ENCODE data around the gene ABCB10. TPM values are rescaled to one million over a fixed set of nuclear protein-coding genes. Genes with fewer than 3 reads are reported as not detected.
"Not testable (repeated sequence)": the region's sequence is repeated elsewhere in the genome, so short reads cannot be mapped to it uniquely, and the experiment has no call there.

The ABCB10 gene
- total RNA-seq, 2 donors from 2014 or later: 14.6 to 18.1 TPM

DNA sequence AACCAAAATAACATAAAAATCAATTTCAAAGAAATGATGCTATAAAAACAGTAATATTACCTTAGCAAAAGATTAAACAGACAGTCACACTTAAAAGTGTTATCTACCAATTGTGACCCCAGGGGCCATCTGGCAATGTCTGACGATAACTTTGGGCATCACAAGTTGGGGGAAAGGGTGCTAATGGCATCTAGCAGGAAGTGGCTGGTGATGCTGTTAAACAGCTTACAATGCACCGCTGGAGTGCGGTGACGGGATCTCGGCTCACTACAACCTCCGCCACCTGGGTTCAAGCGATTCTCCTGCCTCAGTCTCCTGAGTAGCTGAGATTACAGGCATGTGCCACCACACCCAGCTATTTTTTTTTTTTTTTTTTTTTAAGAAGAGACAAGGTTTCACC, 78.0 kb downstream of the ABCB10 start:
- TF ChIP-seq, protein P1, sequence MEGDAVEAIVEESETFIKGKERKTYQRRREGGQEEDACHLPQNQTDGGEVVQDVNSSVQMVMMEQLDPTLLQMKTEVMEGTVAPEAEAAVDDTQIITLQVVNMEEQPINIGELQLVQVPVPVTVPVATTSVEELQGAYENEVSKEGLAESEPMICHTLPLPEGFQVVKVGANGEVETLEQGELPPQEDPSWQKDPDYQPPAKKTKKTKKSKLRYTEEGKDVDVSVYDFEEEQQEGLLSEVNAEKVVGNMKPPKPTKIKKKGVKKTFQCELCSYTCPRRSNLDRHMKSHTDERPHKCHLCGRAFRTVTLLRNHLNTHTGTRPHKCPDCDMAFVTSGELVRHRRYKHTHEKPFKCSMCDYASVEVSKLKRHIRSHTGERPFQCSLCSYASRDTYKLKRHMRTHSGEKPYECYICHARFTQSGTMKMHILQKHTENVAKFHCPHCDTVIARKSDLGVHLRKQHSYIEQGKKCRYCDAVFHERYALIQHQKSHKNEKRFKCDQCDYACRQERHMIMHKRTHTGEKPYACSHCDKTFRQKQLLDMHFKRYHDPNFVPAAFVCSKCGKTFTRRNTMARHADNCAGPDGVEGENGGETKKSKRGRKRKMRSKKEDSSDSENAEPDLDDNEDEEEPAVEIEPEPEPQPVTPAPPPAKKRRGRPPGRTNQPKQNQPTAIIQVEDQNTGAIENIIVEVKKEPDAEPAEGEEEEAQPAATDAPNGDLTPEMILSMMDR (conservative IDR thresholded peaks at IDR 0.05): no peak
- Mint-ChIP-seq H3K36me3 (ENCODE audit: low read depth) (peaks cover 68% of the 10 kb centered on the region), H3K4me1 (peaks cover 3% of the 10 kb centered on the region), H3K27ac (no peak overlapping the region), H3K27me3 (ENCODE audit: insufficient read depth) (no peaks in the 10 kb centered on the region), H3K9me3 (no peaks in the 10 kb centered on the region), H3K4me3 (no peak overlapping the region)
- no peak overlapping the region for H3K27ac ChIP-seq (ENCODE audit: low read depth, low read length)
- 95 to 96% methylated on average over 4 to 7 of the region's 7 CpGs for WGBS, 2 experiments (ENCODE audit: insufficient coverage in 1 of 2, insufficient read length in 1 of 2)
- no peak for DNase-seq
- H3K4me3 ChIP-seq (ENCODE audit: low read length): no peak overlapping the region
- H3K4me1 ChIP-seq (ENCODE audit: control insufficient read depth, insufficient read depth, low read length): no peaks in the 10 kb centered on the region
- no peaks in the 10 kb centered on the region for H3K9me3 ChIP-seq (ENCODE audit: control insufficient read depth, low read length)
- H3K9ac ChIP-seq (ENCODE audit: extremely low read depth, low read length, poor library complexity, severe bottlenecking): no peak overlapping the region
- peaks cover 89% of the 10 kb centered on the region for H3K36me3 ChIP-seq (ENCODE audit: control insufficient read depth, insufficient read depth, low read length)
- H3K27me3 ChIP-seq (ENCODE audit: control insufficient read depth, insufficient read depth, low read length, poor library complexity, severe bottlenecking): no peaks in the 10 kb centered on the region

DNA sequence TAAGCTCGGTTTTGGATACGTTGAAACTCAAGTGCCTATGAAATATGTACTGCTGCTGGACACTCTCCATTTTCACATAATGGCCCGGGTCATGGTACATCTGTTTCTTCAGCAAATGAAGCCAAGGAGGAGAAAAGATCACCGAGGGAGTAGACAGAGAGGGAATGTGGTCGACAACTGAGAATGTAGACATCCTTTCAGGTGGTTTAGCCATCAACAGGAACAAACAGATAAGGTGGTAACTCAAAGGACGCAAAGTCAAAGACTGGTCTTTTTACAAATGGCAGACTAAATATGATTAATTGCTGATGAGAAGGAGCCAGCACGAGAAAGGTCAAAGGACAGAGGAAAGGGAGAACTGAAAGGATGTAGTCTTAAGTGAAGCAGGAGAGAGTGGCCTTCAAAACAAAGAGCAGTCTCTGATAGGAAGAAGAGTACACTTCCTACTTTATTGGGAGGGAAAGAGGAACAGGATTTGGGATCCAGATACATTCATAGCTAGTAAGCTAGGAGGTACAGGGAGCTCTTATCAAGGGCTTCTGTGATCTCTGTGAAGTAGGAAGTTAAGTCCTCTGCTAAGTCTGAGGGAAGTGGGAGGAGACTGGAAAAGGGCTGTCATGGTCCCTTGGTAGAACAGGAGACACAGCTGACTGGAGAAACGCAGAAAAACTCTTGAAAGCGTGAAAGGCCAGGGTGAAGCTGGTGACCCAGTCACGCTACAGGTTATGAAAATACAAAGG, 78.7 kb downstream of the ABCB10 start:
- no peaks in the 10 kb centered on the region for H3K27me3 ChIP-seq (ENCODE audit: control insufficient read depth, insufficient read depth, low read length, poor library complexity, severe bottlenecking)
- Mint-ChIP-seq H3K4me1 (peaks cover 3% of the 10 kb centered on the region), H3K36me3 (ENCODE audit: low read depth) (peaks cover 67% of the 10 kb centered on the region), H3K9me3 (no peaks in the 10 kb centered on the region), H3K27me3 (ENCODE audit: insufficient read depth) (no peaks in the 10 kb centered on the region), H3K27ac (peak overlapping the region; percentile 11), H3K4me3 (no peak overlapping the region)
- no peak overlapping the region for H3K27ac ChIP-seq (ENCODE audit: low read depth, low read length)
- DNase-seq: no peak
- no peak overlapping the region for H3K4me3 ChIP-seq (ENCODE audit: low read length)
- H3K36me3 ChIP-seq (ENCODE audit: control insufficient read depth, insufficient read depth, low read length): peaks cover 89% of the 10 kb centered on the region
- TF ChIP-seq, protein P1 (conservative IDR thresholded peaks at IDR 0.05): no peak
- H3K9ac ChIP-seq (ENCODE audit: extremely low read depth, low read length, poor library complexity, severe bottlenecking): no peak overlapping the region
- 92 to 94% methylated on average over 7 to 10 of the region's 10 CpGs for WGBS, 2 experiments (ENCODE audit: insufficient coverage in 1 of 2, insufficient read length in 1 of 2)
- no peaks in the 10 kb centered on the region for H3K4me1 ChIP-seq (ENCODE audit: control insufficient read depth, insufficient read depth, low read length)
- H3K9me3 ChIP-seq (ENCODE audit: control insufficient read depth, low read length): no peaks in the 10 kb centered on the region

DNA sequence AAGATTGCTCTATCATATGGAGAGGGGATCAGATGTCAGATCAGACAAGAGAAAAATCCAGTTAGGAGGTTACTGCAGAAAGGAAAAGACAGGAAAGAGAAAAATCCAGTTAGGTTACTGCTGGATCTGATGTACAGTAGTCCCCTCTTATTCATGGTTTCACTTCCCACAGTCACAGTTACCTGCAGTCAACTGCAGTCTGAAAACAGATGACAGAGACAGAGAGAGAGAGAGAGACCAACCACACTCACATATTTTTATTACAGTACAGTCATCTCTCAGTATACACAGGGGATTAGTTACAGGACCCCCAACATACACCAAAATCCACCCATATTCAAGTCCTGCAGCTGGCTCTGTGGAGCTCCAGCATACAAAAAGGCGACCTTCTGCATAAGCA, 79.7 kb downstream of the ABCB10 start:
- no peak overlapping the region for H3K27ac ChIP-seq (ENCODE audit: low read depth, low read length)
- H3K27me3 ChIP-seq (ENCODE audit: control insufficient read depth, insufficient read depth, low read length, poor library complexity, severe bottlenecking): no peaks in the 10 kb centered on the region
- H3K9ac ChIP-seq (ENCODE audit: extremely low read depth, low read length, poor library complexity, severe bottlenecking): no peak overlapping the region
- TF ChIP-seq, protein P1 (conservative IDR thresholded peaks at IDR 0.05): no peak
- no peak overlapping the region for H3K4me3 Mint-ChIP-seq
- H3K36me3 Mint-ChIP-seq (ENCODE audit: low read depth): peaks cover 71% of the 10 kb centered on the region
- no peaks in the 10 kb centered on the region for H3K4me1 ChIP-seq (ENCODE audit: control insufficient read depth, insufficient read depth, low read length)
- no peaks in the 10 kb centered on the region for H3K9me3 ChIP-seq (ENCODE audit: control insufficient read depth, low read length)
- no peaks in the 10 kb centered on the region for H3K27me3 Mint-ChIP-seq (ENCODE audit: insufficient read depth)
- 92 to 100% methylated on average over 1 of the region's 1 CpG for WGBS, 2 experiments (ENCODE audit: insufficient coverage in 1 of 2, insufficient read length in 1 of 2)
- no peak overlapping the region for H3K4me3 ChIP-seq (ENCODE audit: low read length)
- peak overlapping the region; percentile 1 for H3K27ac Mint-ChIP-seq
- DNase-seq: no peak
- H3K4me1 Mint-ChIP-seq: peaks cover 3% of the 10 kb centered on the region
- no peaks in the 10 kb centered on the region for H3K9me3 Mint-ChIP-seq
- H3K36me3 ChIP-seq (ENCODE audit: control insufficient read depth, insufficient read depth, low read length): peaks cover 89% of the 10 kb centered on the region

DNA sequence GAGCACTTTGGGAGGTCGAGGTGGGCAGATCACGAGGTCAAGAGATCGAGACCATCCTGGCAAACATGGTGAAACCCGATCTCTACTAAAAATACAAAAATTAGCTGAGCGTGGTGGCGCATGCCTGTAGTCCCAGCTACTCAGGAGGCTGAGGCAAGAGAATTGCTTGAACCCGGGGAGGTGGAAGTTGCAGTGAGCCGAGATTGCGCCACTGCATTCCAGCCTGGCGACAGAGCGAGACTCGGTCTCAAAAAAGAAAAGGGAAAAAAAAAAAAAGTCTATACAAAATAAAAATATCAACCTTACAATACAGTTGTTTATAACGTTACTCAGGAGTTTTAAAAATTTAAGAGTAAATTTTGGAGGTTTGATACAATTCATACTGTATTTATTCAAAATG, 82.6 kb downstream of the ABCB10 start:
- peaks cover 84% of the 10 kb centered on the region for H3K36me3 ChIP-seq (ENCODE audit: control insufficient read depth, insufficient read depth, low read length)
- H3K27me3 ChIP-seq (ENCODE audit: control insufficient read depth, insufficient read depth, low read length, poor library complexity, severe bottlenecking); H3K9ac ChIP-seq (ENCODE audit: extremely low read depth, low read length, poor library complexity, severe bottlenecking); H3K27ac ChIP-seq (ENCODE audit: low read depth, low read length); H3K9me3 ChIP-seq (ENCODE audit: control insufficient read depth, low read length); H3K4me1 Mint-ChIP-seq; H3K4me3 Mint-ChIP-seq; H3K27ac Mint-ChIP-seq; H3K9me3 Mint-ChIP-seq; H3K4me3 ChIP-seq (ENCODE audit: low read length); DNase-seq; H3K4me1 ChIP-seq (ENCODE audit: control insufficient read depth, insufficient read depth, low read length); H3K27me3 Mint-ChIP-seq (ENCODE audit: insufficient read depth): not testable (repeated sequence)
- WGBS, 2 experiments (ENCODE audit: insufficient coverage in 1 of 2, insufficient read length in 1 of 2): 96 to 97% methylated on average over 8 to 9 of the region's 13 CpGs
- peaks cover 59% of the 10 kb centered on the region for H3K36me3 Mint-ChIP-seq (ENCODE audit: low read depth)
